Middle frontal gyrus (tissue), 1 donor: ENCODE data around the gene ZNF594.
"Not testable (repeated sequence)": the region's sequence is repeated elsewhere in the genome, so short reads cannot be mapped to it uniquely, and the experiment has no call there.

Source experiments
- DNase-seq: peaks from one replicate; pipeline ENCODE4 v3.0.0-alpha.2; 2015; ENCODE audit warnings: low spot score; ENCODE audit errors: extremely low spot score

The ZNF594 gene

GRCh38 chr17:5191541-5192417 lies at the start of gene ZNF594:
Gene ZNF594, minus strand, starts transcription at chr17:5191868. Its CDS starts 7,612 bp downstream, at chr17:5184256.
- peak; percentile 91 for DNase-seq

- DNase-seq, result not testable (repeated sequence)
Observed at GRCh38 chr17:5239769-5240168, 48.1 kb upstream of the ZNF594 start.

GRCh38 chr17:5238333-5238732 lies 46.7 kb upstream of the ZNF594 start:
- DNase-seq, result no peak

GRCh38 chr17:5237541-5238016 lies 45.9 kb upstream of the ZNF594 start:
- DNase-seq, result no peak

- no peak for DNase-seq
Observed at GRCh38 chr17:5236938-5237540, 45.4 kb upstream of the ZNF594 start.

GRCh38 chr17:5234645-5235576 lies 43.2 kb upstream of the ZNF594 start, which contains the start of gene SCIMP:
Gene SCIMP, minus strand, starts transcription at chr17:5234860. Its CDS starts 105 bp downstream, at chr17:5234755.
- no peak for DNase-seq

- DNase-seq, result not testable (repeated sequence)
Observed at GRCh38 chr17:5233492-5233891, 41.8 kb upstream of the ZNF594 start.

GRCh38 chr17:5226940-5227878 lies 35.5 kb upstream of the ZNF594 start:
- DNase-seq, result no peak

GRCh38 chr17:5225668-5226457 lies 34.2 kb upstream of the ZNF594 start:
- DNase-seq, result no peak

- DNase-seq, result not testable (repeated sequence)
Observed at GRCh38 chr17:5221912-5222311, 30.2 kb upstream of the ZNF594 start.

- DNase-seq, result no peak
Observed at GRCh38 chr17:5220074-5220473, 28.4 kb upstream of the ZNF594 start.

GRCh38 chr17:5219536-5219935 lies 27.9 kb upstream of the ZNF594 start:
- DNase-seq, result no peak

- not testable (repeated sequence) for DNase-seq
Observed at GRCh38 chr17:5217562-5217961, 25.9 kb upstream of the ZNF594 start.

GRCh38 chr17:5211458-5211857 lies 19.8 kb upstream of the ZNF594 start:
- DNase-seq, result no peak

GRCh38 chr17:5210614-5211252 lies 19.1 kb upstream of the ZNF594 start:
- no peak for DNase-seq

- no peak for DNase-seq
Observed at GRCh38 chr17:5210091-5210490, 18.4 kb upstream of the ZNF594 start.

GRCh38 chr17:5209396-5209795 lies 17.7 kb upstream of the ZNF594 start:
- no peak for DNase-seq

- no peak for DNase-seq
Observed at GRCh38 chr17:5203908-5204294, 12.2 kb upstream of the ZNF594 start.
